Activated CD4-positive, alpha-beta T cell treated with anti-CD3 and anti-CD28 coated beads for 4 hours (primary cell): ENCODE results near the gene HOXA13.

ENCODE experiments used
- DNase-seq, 2 donors: peaks; one replicate each; pipeline ENCODE4 v3.0.0-alpha.2; 2020

Gene HOXA13

DNA sequence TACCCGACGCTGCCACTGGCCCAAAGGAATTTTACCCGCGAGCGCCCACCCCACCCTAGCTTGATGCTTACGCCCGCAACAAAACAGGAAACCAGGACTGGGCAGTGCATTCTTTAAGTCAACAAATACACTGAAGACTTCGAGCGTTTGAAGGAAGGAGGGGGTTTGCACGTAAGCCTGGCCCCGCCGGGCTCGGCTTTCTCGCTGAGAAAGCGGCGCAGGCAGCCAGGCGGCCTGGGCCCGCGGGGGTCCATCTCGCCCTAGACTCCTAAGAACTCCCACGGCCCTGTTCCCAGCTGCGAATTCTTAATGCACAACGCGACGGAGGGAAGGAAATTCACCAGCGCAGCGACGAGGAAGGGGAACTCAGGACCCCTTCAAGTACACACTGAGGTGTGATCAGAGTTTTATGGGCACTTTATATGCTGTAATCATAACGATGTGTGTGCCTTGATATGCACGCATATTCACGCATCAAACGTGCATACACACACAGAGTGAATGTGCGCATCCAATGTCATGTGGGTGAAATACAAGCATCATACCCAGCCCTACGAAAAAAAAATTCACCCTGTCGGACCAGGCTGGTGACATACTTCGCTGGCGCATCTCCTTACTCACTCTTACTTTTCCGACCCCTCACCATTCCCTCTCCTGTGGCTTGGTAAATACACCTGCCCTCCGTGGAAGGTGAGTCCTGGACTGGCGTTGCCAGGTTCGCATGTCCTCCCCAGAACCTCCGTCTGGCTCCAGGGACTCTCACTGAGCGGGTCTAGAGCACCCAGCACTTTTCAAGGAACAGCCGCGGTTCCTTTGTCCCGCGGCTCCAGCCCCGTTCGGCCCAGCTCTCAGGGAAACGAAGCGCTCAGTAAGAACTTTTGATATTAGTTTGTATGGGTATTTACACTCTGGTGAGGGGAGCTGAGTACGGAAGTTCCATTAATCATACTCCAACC is 5.7 kb upstream of the HOXA13 start:
- DNase-seq: no peak

DNA sequence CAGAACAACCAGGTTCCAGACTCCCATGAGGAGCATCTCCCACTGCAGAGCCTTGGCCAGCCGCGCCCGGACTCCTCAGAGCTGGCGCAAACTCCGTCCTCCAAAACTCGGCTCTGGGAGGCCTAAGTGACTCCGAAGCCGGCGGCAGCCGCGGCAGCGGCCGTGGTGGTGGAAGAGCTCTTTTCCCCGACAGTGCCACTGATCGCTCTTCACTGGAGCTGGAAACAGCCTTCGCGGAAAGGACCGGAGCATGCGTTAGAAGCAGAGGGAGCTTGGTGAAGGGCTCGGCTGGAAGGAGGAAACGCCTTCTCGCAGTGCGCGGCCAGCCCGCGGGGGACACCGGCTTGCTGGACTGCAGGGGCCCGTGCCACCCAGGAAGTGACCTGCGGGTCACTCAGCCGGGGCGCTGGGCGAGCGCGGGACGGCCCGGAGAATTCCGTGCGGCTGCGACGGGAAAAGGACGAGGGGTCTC is 5.0 kb upstream of the HOXA13 start:
- no peak for DNase-seq

DNA sequence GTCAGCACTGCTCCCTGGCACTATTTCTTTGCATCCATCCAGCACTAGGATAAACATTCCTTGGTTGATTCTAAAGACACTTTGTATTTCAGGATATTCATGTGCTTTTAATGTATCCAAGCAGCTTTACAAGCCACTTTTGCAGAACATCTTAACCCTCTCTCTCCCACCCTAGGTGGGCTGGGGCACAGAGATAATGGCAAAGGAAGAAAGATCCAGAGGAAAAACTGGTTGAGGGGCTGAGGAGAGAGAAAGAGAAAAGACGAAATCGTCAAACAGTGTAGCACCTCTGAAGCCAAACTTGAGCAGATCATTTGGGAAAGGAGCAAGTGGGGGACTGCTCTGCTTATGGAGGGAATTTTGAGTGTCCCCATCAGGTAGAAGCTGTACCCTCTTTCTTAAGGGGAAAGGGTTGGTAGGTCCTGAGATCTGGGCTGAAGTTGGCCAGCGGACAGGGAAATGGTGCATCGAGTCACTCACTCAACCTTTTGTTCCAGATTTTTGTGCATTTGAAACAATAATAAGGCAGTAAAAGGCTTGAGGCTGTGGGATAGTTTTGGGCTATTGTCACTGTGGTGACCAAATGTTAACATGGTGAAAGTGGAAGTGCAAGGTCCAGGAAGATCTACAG is 4.2 kb upstream of the HOXA13 start:
- DNase-seq: no peak

DNA sequence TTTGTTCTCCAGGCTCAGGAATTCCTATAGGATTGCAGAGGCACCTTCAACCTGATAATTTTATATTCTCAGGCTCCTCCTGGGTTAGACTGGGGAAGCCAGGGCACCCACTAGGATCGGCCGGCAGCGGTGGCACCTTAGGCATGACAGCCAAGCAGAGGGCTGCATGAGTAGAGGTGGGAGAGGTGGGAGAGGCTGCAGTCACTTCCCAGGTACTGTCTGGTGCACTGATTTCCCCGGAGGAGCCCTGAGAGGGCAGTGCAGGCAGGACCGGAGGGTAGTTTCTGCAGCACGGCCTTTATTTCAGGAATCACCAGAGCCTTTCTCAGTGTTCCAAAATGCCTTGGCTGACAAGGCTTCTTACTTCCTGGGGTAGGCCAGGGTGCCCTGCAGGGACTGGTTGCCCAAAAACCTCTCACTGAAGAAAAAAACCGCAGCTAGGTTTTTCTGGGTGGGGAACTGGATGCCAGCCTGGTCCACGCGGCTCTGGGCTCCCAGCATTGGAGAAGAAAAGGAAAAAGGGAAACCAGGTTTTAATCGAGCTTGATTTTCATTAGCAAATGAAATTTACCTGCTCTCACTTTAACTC is 3.6 kb upstream of the HOXA13 start:
- no peak for DNase-seq

DNA sequence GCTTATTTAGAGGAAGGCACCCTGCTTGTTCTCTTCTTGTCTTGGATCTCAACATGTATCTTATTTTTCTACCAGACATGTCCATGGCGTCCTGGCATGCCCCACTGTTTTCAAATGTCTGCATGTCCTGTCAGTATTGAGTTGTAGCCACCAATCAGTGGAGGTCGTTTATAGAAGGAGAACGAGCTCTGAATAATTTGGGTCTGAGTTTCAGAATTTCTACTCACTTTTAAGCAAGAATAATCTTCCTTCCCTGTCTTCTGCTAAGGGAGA is 2.9 kb upstream of the HOXA13 start:
- no peak for DNase-seq

DNA sequence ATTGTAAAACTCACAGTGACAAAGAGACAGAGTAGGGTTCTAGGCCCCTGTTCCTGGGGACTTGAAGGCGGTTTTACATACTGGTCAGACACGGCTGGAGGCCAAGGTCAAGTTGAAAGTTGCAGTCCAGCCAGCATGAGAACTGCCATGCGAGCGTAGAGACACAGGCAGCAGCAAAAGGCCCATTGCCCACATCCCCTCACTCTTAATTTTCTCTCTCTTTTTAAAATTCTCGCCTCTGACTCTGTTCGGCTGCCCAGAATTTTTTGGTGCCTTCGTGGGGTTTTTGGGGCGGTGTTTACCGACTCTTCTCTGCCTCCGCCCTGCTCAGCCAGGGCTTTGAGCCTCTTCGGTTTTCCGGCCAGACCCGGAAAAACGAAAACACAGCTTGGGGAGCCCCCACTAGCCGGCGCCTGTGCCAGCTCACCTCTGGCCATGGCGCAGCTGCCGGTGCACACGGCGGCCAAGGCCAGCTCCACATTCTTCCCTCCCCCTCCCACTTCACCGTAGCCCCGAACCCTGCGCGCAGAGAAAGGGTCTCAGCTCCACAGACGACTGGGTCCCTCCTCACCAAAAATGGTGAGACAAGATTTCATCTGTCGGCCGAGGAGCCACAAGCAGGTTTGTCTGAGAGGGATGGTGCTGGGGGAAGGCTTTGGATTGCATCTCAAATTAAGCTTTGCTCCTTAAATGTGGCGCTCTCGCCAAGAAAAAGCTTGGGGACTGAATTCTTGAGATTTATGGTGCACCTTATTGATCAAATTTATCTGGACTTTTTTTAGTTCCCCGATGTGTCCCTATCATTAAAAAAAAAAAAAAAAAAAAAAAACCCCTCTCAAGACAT is 2.3 kb upstream of the HOXA13 start:
- DNase-seq: no peak

DNA sequence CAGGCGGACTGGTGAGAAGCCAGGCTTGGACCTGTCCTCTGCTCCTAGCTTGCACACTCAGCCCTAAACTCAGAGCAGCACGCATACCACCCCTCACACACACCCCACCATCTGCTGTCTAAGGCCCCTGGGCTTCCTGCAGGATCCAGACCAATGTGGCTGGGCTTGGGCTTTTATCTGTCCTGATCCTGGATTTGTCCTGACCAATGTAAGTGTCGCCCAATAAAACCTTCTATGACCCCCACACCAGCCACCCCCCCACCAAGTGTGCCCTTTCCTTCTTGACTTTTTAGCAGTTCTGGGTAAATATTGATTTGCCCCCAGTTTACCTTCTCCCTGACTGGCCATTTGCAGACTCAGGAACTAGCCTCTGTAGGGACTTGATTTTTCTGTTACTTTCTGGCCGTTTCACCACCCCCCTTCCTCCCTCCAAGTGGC is 1.7 kb upstream of the HOXA13 start:
- DNase-seq: no peak

DNA sequence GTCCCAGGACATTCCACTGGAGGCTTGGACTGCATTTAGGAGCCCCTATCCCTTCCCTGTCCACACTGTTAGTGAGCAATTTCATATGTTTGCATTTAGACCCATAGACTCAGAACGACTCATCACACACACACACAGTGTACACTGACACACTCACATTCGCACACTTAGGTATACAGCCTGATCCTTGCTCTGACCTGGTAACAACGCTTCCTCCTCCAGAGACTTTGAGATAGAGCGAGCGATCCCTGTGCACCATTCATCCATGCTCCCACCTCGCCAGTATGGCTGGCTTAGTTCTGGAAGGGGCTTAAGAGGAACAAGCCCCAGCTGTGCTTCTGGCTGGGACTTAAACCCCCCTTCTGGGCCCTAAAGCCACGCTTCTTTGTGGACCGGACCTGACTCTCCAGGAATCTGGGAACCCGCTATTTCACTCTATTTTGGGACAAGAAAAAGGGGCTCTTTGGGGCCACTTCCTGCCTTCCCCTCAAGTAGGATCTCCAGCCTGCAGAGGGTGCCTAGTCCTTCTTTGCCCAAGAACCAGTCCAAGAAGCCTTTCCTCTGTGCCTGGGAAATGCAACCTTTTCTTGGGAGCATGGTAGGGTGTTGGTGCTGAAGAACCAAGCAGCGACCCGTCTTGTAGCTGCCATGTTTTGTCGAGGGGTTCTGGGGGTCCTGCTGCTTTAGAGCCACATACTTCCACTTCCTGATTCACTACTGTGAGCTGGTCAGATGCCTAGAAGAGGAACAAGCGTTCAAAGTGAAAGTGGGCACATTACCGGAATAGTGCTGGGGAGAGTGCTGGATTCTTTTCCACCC is 1.1 kb upstream of the HOXA13 start:
- no peak for DNase-seq

DNA sequence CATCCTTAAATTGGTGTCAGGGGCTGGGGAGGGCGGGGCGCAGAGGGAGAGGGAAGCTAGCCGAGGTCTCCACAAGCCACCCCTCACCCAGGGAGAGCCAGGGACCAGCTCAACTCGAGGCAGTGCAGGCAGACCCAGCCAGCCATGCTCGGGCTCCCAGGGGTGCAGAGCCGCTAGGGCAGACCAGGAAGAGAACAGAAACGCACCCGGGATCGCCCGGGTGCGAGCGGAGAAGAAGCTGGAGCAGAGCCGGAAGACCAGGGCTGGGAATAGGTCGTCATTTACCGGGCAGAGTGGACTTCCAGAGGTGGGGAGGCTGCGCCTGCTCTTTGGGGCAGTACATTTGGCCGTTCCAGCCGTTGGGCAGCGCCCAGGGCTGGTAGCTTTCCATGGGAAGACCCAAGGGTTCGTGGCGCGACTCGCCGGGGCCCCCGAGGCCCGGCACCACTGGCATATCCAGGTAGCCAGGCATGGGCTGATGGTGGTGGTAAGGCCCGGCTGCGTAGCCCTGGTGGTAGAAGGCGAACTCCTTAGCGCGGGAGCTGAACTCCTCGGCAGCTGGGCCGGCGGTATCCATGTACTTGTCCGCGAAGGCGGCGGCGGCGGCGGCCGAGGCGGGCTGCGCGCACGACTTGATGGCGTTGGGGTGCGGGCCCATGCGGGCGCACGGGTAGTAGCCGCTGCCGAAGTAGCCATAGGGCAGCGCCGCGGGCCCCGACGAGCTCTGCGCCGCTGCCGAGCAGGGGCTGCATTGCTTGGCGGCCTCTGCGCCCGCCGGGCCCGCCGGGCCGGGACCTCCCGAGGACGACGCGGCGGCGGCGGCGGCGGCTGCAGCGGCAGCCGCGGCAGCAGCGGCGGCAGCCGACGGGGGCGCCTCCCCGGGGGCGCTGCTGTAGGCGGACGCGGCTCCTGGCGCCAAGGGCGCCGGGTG is 755 bp downstream of the HOXA13 start:
- DNase-seq: no peak

DNA sequence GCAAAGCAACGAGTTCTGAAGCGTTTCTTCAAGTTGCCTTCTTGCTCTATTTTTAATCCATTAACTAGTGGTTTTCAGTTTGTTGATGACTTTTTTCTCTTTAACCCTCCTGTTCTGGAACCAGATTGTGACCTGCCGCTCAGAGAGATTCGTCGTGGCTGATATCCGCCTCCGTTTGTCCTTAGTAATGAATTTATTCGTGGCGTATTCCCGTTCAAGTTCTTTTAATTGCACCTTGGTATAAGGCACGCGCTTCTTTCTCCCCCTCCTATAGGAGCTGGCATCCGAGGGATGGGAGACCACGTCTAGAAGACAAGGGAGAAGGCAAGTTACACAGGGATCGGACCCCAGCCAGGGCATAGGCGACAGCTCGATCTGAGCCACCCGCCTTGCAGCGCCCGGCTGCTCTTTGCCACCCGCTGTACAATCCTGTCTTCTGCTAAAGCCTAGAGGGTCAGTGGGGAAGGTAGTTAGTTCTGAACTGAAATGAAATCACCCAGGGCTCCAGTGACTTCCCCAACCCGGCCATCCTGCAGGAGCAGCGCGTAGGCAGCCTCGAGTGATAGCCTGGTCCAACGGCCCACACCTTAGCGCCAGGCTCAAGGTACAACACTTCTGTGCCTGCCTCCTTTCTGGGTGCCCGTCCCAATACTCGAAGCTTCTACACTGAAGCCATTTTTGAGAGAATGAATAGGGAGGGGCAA is 1.6 kb downstream of the HOXA13 start:
- DNase-seq: no peak

DNA sequence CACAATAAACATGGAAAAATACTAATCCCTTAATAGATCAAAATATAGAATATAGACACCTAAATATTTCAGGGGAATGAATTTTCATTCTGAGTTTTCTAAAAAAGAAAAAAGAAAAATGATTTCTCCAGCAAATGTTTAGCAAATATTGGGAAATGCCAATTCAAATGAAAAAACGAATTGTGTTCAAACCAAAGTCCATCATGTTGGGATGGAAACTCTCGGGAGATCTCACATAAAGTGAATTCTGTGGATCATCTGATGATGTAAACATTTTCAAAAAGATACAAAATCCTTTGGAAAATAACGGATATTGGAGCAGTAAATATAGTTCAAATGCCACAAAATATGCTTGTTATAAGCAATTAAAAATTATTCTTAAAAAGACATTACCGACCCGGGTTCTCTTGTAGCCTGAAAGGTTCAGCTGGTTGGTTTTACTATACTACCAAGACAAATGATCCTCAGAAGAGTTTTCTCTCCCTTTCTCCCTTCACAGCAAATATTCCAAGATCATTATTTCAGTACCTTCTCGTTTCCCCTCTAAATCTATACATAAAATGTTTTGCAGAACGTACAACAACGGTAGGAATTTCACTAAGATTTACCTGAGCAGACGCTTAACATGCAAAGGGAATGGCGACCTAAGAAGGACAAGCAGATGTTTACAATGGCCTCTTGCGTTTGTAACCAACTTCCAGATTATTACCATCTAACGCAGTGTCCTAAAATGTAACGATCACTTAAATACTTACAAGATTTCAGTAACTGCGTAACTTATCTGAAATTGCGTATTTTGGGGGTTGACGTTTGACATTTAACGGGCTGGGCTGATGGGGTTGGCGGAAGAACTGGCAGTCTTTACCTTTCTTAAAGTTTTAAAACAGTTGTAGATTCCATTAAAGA is 2.5 kb downstream of the HOXA13 start:
- DNase-seq: no peak

DNA sequence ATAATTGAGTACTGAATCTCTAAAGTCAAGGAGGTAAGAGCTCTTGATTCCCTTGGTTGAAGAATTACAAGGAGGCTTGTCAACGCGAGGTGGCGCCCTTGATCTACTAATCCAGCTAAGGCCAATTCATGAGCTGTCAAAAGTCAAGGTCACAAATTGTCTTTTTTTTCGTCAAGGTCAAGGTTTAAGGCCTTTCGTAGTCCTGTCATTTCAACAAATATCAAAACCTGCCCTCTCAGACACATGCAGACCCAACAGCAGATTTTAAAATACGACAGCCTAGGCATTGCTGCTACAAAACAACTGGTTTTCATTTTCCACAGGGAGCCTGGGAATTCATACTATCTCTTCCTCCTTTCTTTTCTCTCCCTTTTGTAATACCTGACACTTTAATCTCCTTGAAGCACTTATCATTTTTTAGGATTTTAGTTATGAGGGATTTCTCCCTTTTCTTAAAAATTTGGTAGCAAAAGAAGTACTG is 3.6 kb downstream of the HOXA13 start:
- peak; percentile 78 to 88 for DNase-seq

DNA sequence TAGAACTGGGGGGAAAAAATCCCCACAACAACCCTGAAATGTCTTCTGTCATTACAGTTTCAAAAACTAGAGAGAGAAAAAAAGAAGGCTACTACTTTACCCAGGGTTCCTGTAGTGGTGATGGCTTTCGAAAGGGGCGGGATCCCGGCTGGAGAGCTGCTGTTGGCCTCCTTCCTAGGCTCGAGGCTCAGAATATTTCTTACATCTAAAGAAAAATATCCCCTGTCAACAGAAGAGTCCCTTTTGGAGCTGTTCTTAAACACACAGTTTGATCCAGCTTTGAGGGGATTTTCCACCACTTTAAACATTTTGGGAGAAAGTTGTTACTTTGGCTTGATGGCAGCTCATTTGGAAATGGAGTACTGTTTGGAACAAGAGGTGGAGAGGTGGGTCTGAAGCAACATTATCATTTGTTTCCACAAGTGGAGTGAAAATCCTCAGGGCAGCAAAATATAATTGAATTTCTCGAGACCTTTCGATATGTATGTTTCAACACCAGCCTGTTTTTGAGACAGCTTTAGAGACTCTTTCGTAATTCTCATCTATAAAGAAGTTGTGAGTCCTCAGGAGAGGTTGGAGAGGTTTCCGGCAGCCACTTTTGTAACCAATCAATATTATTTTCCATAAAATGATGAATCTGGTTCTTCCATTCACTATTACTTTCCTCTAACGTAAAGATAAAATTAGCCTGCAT is 5.1 kb downstream of the HOXA13 start:
- DNase-seq: no peak

DNA sequence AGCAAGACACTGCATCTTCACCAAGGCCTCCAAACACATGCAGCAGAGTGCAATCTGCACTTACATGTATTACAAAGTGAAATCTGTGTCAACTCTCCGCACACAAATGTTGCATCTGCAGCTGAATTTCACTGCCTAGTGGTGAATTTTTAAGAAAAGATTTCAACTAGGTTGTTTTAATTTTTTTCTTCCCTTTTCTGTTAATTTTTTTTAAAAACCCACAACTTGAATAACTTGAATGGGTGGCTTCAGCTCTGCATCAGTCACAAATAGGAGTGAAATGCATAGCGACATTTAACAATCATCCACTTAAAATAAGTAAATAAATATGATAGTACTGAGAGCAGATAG is 5.9 kb downstream of the HOXA13 start:
- no peak for DNase-seq

DNA sequence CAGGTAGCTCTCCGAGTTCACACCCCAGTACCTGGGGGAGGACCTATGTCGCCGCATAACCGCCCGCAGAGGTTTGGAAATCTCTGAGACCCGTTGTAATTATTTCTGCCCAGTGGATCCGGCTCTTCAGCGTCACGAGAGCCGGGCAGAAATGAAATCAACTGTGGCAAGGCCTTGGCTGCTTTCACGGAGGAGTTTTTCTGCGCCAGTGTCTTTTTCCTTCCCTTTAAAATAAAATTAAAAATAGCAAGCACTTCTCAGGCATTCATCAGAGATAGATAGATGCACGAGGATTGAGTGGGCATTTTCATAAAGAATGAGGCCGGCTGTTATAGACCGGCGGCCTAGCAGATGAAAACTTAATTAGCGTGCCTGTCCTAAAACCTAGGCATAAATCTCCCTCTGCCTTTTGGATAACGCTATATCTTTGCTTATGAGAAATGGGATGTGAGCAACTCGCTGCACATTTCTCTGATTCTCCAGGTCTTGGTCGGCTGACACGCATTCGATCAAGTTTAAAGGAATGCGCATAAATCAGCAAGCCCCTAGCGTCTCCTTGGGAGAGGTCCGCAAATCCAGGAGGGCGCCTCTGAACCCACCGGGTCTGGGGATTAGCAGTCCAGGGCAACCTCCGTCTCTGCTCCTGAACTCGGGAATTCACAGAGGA is 6.4 kb downstream of the HOXA13 start:
- DNase-seq: no peak

DNA sequence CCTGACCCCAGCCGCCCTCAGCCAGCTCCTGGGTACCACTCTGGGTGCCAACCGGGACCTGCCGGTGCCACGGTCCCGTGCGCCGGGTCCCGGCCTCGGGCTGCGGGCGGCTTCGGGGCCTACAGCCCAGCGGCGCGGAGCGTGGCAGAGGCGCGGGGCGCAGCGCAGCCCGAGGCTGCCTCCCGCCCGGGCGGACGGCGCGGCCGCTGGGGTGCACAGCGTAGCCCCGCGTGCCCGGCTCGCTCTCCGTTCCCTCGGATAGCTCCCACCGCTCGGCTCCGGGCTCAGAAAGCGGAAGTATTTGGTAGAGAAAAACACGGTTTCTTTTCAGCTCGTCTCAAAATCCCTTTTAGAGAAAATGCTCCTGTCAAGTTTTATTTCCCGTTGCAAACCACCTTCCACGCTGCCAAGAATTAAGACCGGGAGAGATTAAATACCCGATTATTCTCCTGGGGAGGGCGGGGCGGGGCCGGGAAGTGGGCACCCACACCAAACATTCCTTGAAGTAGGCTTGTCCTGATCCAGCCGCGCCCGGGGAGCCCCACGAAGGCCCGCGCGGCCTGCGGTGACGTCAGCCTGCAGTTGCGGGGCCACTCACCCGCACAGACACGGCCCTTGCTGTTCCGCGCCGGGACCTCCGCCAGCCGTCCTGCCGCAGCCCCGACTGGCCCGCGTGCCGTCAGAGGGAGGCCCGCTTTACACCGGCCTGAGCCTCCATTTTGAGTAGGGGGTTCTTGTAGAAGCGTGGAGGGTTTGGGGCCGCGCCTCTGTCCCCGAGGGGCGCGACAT is 7.2 kb downstream of the HOXA13 start:
- DNase-seq: no peak
